A549 treated with RU486 at 1 μM for 4 hours (cell line): Measurements from ENCODE around the gene GLB1L2. TPM values are rescaled to one million over a fixed set of nuclear protein-coding genes. Genes with fewer than 3 reads are reported as not detected.

ENCODE experiments used
- total RNA-seq: library from RNA; stranded (reverse); fragments of 200-300 nt; extraction: Qiagen RNA extraction; gene quantifications from 5 replicates; pipeline ENCODE4 v1.2.3, GENCODE V29; 2022; ENCODE audit warnings: low read depth

The GLB1L2 gene
- 1.8 to 2.4 TPM (median 2.0 TPM) in 5 replicates for total RNA-seq

DNA sequence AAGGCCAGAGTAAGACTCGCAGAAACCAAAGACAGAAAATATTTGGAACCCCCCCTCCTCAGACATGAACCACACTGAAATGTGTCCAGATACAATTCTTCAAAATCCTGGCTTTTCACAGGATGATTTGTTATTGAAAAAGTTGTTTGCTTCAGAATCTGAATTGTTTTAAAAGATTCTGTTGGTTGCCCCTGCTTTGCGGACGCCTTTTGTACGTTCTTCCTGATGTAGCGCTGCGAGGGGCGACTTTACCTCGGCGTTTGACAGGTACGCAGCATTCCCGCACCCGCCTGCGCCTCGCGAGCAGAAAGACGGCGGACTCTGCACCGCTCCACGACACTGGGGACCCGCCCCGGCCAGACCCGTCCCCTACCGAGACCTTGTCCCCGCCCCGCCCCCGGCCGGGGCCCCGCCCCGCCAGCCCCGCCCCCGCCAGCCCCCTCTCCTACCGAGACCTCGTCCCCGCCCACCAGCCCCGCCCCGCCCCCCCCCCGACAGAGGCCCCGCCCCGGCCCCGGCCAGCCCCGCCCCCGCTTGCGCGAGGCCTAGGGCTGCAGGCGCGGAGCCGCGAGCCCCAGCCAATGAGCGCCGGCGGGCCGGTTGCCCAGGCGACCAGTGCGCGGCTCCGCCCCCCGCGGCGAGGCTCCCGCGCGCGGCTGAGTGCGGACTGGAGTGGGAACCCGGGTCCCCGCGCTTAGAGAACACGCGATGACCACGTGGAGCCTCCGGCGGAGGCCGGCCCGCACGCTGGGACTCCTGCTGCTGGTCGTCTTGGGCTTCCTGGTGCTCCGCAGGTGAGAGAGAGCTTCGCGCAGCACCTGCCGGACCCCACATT, at the start of gene GLB1L2:
Gene GLB1L2 (plus strand): TSS at position 635 of the 835 bp plus-strand sequence. CDS start 74 bp downstream, at position 709.

DNA sequence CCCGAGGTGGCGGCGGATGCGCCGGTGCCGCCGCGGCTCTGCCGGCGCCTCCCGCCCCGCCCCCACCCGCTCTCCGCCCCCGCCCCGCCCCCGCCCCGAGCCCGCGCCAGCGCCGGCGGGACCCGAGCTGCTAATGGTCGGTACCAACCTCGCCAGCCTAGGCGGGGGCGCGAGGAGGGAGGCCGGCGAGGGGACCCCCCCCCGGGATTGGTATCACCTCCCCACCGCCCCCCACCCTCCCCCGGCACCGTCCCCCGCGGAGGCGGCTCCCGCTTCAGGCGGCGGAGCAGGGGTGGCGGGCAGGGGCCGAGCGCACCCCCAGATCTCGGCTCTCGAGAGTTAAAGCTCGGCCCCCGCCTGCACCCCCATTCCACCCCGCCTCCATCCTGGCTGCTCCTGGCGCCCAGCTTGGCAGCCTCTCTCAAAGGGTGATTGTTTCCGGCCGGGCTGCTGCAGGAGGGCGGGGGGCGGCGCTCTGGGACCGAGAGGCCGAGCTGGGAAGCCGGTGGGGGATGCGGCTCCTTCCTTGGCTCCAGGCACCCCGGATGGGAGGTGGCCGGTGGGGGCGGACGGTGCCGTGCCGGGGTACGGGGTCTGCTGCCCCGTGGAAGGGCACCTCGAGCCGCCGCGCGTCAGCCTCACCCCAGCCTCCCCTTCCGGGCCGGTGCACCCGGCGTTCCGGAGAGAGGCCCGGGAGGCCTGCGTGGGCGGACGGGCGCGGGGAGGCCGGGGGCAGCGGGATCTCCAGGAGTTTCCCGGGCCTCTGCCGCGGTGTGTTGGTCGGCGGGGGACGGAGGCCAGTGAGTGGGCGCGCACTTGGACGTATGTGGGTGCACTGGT, 80.6 kb downstream of the GLB1L2 start, which contains the start of gene B3GAT1:
Gene B3GAT1 (minus strand): TSS at position 40 of the 840 bp plus-strand sequence. CDS start 24,583 bp downstream, outside the sequence.

Other genes starting within 250 kb of the GLB1L2 start
- 22.9 to 26.9 TPM (median 26.2 TPM) in 5 replicates for gene NCAPD3, start 108.0 kb upstream of the GLB1L2 start, total RNA-seq
- 18.2 to 22.4 TPM (median 22.1 TPM) in 5 replicates for gene VPS26B, start 107.3 kb upstream of the GLB1L2 start, total RNA-seq
- 15.9 to 20.5 TPM (median 17.2 TPM) in 5 replicates for gene THYN1, start 78.6 kb upstream of the GLB1L2 start, total RNA-seq
- 7.4 to 9.4 TPM (median 8.3 TPM) in 5 replicates for gene ACAD8, start 78.4 kb upstream of the GLB1L2 start, total RNA-seq
- gene GLB1L3, start 55.6 kb upstream of the GLB1L2 start, total RNA-seq: not detected in 5 replicates
- gene B3GAT1, start 80.3 kb downstream of the GLB1L2 start, total RNA-seq: 0.02 to 0.07 TPM (median 0.03 TPM) in 3 of 5 replicates, not detected in the others